HG02885 (cell line): ENCODE data around the gene MYO5A.
"Not testable (repeated sequence)": the region's sequence is repeated elsewhere in the genome, so short reads cannot be mapped to it uniquely, and the experiment has no call there.

Experiments
- ATAC-seq: cut with Tn5 transposase; IDR thresholded peaks from one replicate; pipeline ENCODE4 v1.9.1; 2021; ENCODE audit warnings: mild to moderate bottlenecking; ENCODE audit not compliant: unreplicated experiment, poor library complexity

MYO5A gene

GRCh38 chr15:52528564-52529340 lies at the start of gene MYO5A:
MYO5A (minus strand) TSS chr15:52528880; CDS start chr15:52528806, 74 bp downstream.
- ATAC-seq: peak; percentile 87

GRCh38 chr15:52576692-52577091 lies 48.0 kb upstream of the MYO5A start:
- no peak for ATAC-seq

- ATAC-seq: not testable (repeated sequence)
Observed at GRCh38 chr15:52575573-52575972, 46.9 kb upstream of the MYO5A start.

- ATAC-seq: no peak
Observed at GRCh38 chr15:52575072-52575471, 46.4 kb upstream of the MYO5A start.

GRCh38 chr15:52574623-52575022 lies 45.9 kb upstream of the MYO5A start:
- ATAC-seq: not testable (repeated sequence)

GRCh38 chr15:52568601-52569585 lies 40.2 kb upstream of the MYO5A start, which contains the start of gene ARPP19:
ARPP19 (minus strand) TSS chr15:52569030; CDS start chr15:52568892, 138 bp downstream.
- ATAC-seq: peak; percentile 73

GRCh38 chr15:52567871-52568600 lies 39.4 kb upstream of the MYO5A start:
- ATAC-seq: peak; percentile 21

- ATAC-seq: no peak
Observed at GRCh38 chr15:52566889-52567288, 38.2 kb upstream of the MYO5A start.

GRCh38 chr15:52565417-52566358 lies 37.0 kb upstream of the MYO5A start:
- peak; percentile 42 for ATAC-seq

- ATAC-seq: no peak
Observed at GRCh38 chr15:52563501-52564060, 34.9 kb upstream of the MYO5A start.

- peak; percentile 45 for ATAC-seq
Observed at GRCh38 chr15:52559575-52559974, 30.9 kb upstream of the MYO5A start.

GRCh38 chr15:52559022-52559421 lies 30.3 kb upstream of the MYO5A start:
- peak; percentile 22 for ATAC-seq

- peak; percentile 81 for ATAC-seq
Observed at GRCh38 chr15:52558196-52558595, 29.5 kb upstream of the MYO5A start.

- ATAC-seq: no peak
Observed at GRCh38 chr15:52557274-52557641, 28.6 kb upstream of the MYO5A start.

GRCh38 chr15:52556524-52557273 lies 28.0 kb upstream of the MYO5A start:
- no peak for ATAC-seq

GRCh38 chr15:52552303-52552702 lies 23.6 kb upstream of the MYO5A start:
- ATAC-seq: no peak

- ATAC-seq: no peak
Observed at GRCh38 chr15:52551762-52552161, 23.1 kb upstream of the MYO5A start.

GRCh38 chr15:52551186-52551585 lies 22.5 kb upstream of the MYO5A start:
- not testable (repeated sequence) for ATAC-seq
